ENCODE measurements around the gene ADH7. TPM values are rescaled to one million over a fixed set of nuclear protein-coding genes. Genes with fewer than 3 reads are reported as not detected.
A peak's percentile ranks its signal among the peaks of the same experiment; 100 is the strongest.

The ADH7 gene
- total RNA-seq, 2 donors from 2014 or later: not detected

GRCh38 chr4:99408346-99408745, 26.8 kb downstream of the ADH7 start:
- no peak for TF ChIP-seq CTCF (IDR thresholded peaks at IDR 0.05)
- Histone ChIP-seq H3K4me3 (no peak overlapping the region), H3K4me1 (peaks cover 10% of the 10 kb centered on the region), H3K27ac (no peak overlapping the region), H3K27me3 (no peaks in the 10 kb centered on the region), H3K36me3 (no peaks in the 10 kb centered on the region), H3K9me3 (no peaks in the 10 kb centered on the region), H3K9ac (ENCODE audit: low read depth in 2 of 2, low read length in 2 of 2) (no peak overlapping the region)
- intact Hi-C loops (cut with DNase I): loop anchor here (5.0 kb wide), 3 partner anchors 54 to 291 kb away; no protein-coding TSS in a partner anchor
- no peak for DNase-seq

DNA sequence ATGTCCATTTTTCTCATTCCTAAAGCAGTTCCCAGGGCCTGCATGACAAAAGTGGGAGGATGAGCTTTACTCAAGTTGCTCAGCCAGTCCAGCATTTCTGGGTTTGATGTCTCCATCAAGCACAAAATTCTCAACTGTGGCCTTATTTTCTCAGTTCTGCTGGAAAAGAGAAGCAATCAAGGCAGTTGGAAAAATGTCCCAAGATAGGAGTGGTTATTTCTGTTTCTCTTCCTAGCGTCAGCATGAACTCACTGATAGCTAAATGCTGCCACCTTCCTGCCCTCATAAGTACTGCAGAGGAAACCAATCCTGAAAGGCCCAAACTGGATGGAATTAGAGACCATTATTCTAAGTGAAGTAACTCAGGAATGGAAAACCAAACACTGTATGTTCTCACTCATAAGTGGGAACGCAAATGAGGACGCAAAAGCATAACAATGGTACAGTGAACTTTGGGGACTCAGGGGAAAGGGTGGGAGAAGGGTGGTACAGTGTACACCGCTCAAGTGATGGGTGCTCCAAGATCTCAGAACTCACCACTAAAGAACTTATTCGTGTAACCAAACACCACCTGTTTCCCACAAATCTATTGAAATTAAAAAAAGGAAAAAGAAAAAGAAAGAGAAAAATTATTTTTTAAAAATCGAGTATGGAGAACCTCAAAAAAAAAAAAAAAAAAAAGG, 29.6 kb downstream of the ADH7 start:
- TF ChIP-seq CTCF (IDR thresholded peaks at IDR 0.05): peak; percentile 83
- intact Hi-C loops (cut with DNase I): loop anchor here (5.0 kb wide), 3 partner anchors 57 to 288 kb away; no protein-coding TSS in a partner anchor

DNA sequence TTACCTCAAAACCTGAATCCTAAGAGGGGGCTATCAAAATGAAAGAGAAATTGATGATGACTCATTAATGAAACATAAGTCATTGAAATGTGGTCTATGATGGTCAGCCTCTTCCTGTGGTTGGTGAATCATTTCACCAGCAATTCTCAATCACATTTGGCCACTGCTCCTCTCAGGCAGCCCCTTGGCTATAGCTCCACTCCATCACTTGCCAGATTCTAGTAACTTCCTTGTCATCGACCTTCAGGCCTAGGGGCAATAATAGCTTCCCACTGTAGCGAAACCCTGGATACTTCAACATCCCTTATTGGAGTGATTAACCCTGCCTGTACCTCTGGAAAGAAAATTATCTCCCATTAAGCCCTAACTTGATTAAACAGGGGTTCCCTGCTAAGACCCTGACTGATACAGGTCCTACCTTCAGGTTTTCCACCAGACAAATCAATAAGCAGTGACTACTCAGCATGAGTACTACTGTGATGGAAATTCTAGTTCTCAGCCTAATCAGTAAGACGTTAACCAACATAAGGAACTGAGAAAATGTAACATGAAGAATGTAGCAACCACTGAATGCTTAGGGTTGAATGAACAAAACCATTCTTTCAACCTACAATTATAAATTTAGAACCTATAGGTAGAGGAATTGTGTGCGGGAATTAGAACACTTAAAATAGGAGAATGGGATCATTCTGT, 30.4 kb downstream of the ADH7 start:
- no peak for DNase-seq
- H3K4me1 ChIP-seq: peaks cover 10% of the 10 kb centered on the region

More for the DNA sequence above, 29.6 kb downstream of the ADH7 start:
- H3K9ac ChIP-seq (ENCODE audit: low read depth in 2 of 2, low read length in 2 of 2): peak overlapping the region in 1 of 2 donors; percentile 4
- peak overlapping the region; percentile 39 for H3K27ac ChIP-seq
- H3K36me3 ChIP-seq: no peaks in the 10 kb centered on the region
- no peaks in the 10 kb centered on the region for H3K27me3 ChIP-seq
- H3K4me3 ChIP-seq: no peak overlapping the region
- peak; percentile 91 for DNase-seq
- peaks cover 10% of the 10 kb centered on the region for H3K4me1 ChIP-seq
- no peaks in the 10 kb centered on the region for H3K9me3 ChIP-seq

GRCh38 chr4:99403380-99404184, 31.6 kb downstream of the ADH7 start:
- Histone ChIP-seq H3K4me1 (peaks cover 10% of the 10 kb centered on the region), H3K4me3 (no peak overlapping the region), H3K27me3 (no peaks in the 10 kb centered on the region), H3K27ac (peak overlapping the region; percentile 39), H3K9ac (ENCODE audit: low read depth in 2 of 2, low read length in 2 of 2) (peak overlapping the region in 1 of 2 donors; percentile 44), H3K9me3 (no peaks in the 10 kb centered on the region), H3K36me3 (no peaks in the 10 kb centered on the region)
- intact Hi-C loops (cut with DNase I): no loop called here
- no peak for TF ChIP-seq CTCF (IDR thresholded peaks at IDR 0.05)
- DNase-seq: no peak

More for the DNA sequence above, 30.4 kb downstream of the ADH7 start:
- no peaks in the 10 kb centered on the region for H3K9me3 ChIP-seq
- no peaks in the 10 kb centered on the region for H3K36me3 ChIP-seq
- no peak overlapping the region for H3K4me3 ChIP-seq
- intact Hi-C loops (cut with DNase I): loop anchor here (5.0 kb wide), 3 partner anchors 58 to 287 kb away; no protein-coding TSS in a partner anchor
- H3K27ac ChIP-seq: peak overlapping the region; percentile 39
- H3K27me3 ChIP-seq: no peaks in the 10 kb centered on the region
- TF ChIP-seq CTCF (IDR thresholded peaks at IDR 0.05): no peak
- peak overlapping the region in 1 of 2 donors; percentile 44 for H3K9ac ChIP-seq (ENCODE audit: low read depth in 2 of 2, low read length in 2 of 2)

- H3K4me1 ChIP-seq: peaks cover 10% of the 10 kb centered on the region
- no peak overlapping the region for H3K27ac ChIP-seq
- DNase-seq: no peak
- H3K9me3 ChIP-seq: no peaks in the 10 kb centered on the region
- no peaks in the 10 kb centered on the region for H3K36me3 ChIP-seq
- H3K27me3 ChIP-seq: no peaks in the 10 kb centered on the region
- no peak for TF ChIP-seq CTCF (IDR thresholded peaks at IDR 0.05)
- peak overlapping the region in 1 of 2 donors; percentile 39 for H3K9ac ChIP-seq (ENCODE audit: low read depth in 2 of 2, low read length in 2 of 2)
- intact Hi-C loops (cut with DNase I): no loop called here
- H3K4me3 ChIP-seq: no peak overlapping the region
Measured at GRCh38 chr4:99402765-99403164, 32.4 kb downstream of the ADH7 start.

Data from colonic mucosa (tissue), 4 donors.